DOHH2 (cell line): ENCODE measurements around the gene TRAF6.

Experiments
- H3F3A ChIP-seq: fragments of 200-600 bp; sonication (generic), shearing (Covaris generic); 2 replicates; pipeline ENCODE4 v1.6.0; 2016; ENCODE audit warnings: antibody characterized with exemption, mild to moderate bottlenecking; ENCODE audit not compliant: control insufficient read depth, insufficient read depth
- H3K27ac ChIP-seq: fragments of 200-600 bp; sonication (generic); 2 replicates; pipeline ENCODE4 v1.5.1; 2014; ENCODE audit warnings: low read depth, mild to moderate bottlenecking, low read length, moderate library complexity
- H3K27me3 ChIP-seq: fragments of 200-600 bp; sonication (generic); 2 replicates; pipeline ENCODE4 v1.6.1; 2014; ENCODE audit warnings: mild to moderate bottlenecking, low read length, mixed read lengths; ENCODE audit not compliant: control insufficient read depth
- H3K36me3 ChIP-seq: fragments of 200-600 bp; sonication (generic); 2 replicates; pipeline ENCODE4 v1.6.1; 2014; ENCODE audit warnings: mild to moderate bottlenecking, low read length, moderate library complexity, mixed read lengths; ENCODE audit not compliant: control insufficient read depth
- H3K4me1 ChIP-seq: fragments of 200-600 bp; sonication (generic); 2 replicates; pipeline ENCODE4 v1.6.1; 2014; ENCODE audit warnings: mild to moderate bottlenecking, low read length, mixed read lengths; ENCODE audit not compliant: control insufficient read depth
- H3K4me2 ChIP-seq: fragments of 200-600 bp; sonication (generic); 2 replicates; pipeline ENCODE4 v1.6.0; 2014; ENCODE audit warnings: mild to moderate bottlenecking, low read length, moderate library complexity
- H3K4me3 ChIP-seq: fragments of 200-600 bp; sonication (generic); 2 replicates; pipeline ENCODE4 v1.5.1; 2014; ENCODE audit warnings: mild to moderate bottlenecking, low read length, mixed read lengths
- H3K79me2 ChIP-seq: fragments of 200-600 bp; sonication (generic); 2 replicates; pipeline ENCODE4 v1.6.1; 2014; ENCODE audit warnings: mild to moderate bottlenecking, low read length, mixed read lengths; ENCODE audit not compliant: control insufficient read depth
- H3K9me2 ChIP-seq: fragments of 200-600 bp; sonication (generic); replicated peaks from 2 replicates; pipeline ENCODE4 v1.6.1; 2014; ENCODE audit warnings: mild to moderate bottlenecking, low read length, mixed read lengths; ENCODE audit not compliant: control insufficient read depth
- H3K9me3 ChIP-seq: fragments of 200-600 bp; sonication (generic); 2 replicates; pipeline ENCODE4 v1.6.1; 2014; ENCODE audit warnings: antibody characterized with exemption, low read length, mixed read lengths; ENCODE audit not compliant: control insufficient read depth, insufficient read depth
- H4K20me1 ChIP-seq: fragments of 200-600 bp; sonication (generic); 2 replicates; pipeline ENCODE4 v1.6.0; 2014; ENCODE audit warnings: low read depth, mild to moderate bottlenecking, antibody characterized with exemption, low read length, moderate library complexity; ENCODE audit not compliant: control insufficient read depth, insufficient read depth
- CTCF ChIP-seq: fragments of 200-600 bp; sonication (generic); IDR thresholded peaks from one replicate; pipeline ENCODE4 v1.5.1; 2014; ENCODE audit warnings: antibody characterized with exemption, mild to moderate bottlenecking, low read depth, low read length; ENCODE audit not compliant: poor library complexity, severe bottlenecking
- EZH2phosphoT487 ChIP-seq: fragments of 200-600 bp; sonication (generic); IDR thresholded peaks from 2 replicates; pipeline ENCODE4 v1.6.1; 2017; ENCODE audit warnings: borderline replicate concordance, mild to moderate bottlenecking, antibody characterized with exemption, low read length, moderate library complexity, mixed read lengths

The TRAF6 gene

GRCh38 chr11:36459046-36459445, 51.0 kb downstream of the TRAF6 start:
- Histone ChIP-seq H3F3A (no peaks in the 10 kb centered on the region), H3K79me2 (no peaks in the 10 kb centered on the region), H3K4me3 (no peak overlapping the region), H3K27ac (no peak overlapping the region), H4K20me1 (no peaks in the 10 kb centered on the region), H3K36me3 (no peaks in the 10 kb centered on the region), H3K9me3 (no peaks in the 10 kb centered on the region), H3K4me2 (no peak overlapping the region), H3K9me2 (no peaks in the 10 kb centered on the region), H3K4me1 (no peaks in the 10 kb centered on the region), H3K27me3 (no peaks in the 10 kb centered on the region)
- TF ChIP-seq EZH2phosphoT487 (no peak), CTCF (no peak)

GRCh38 chr11:36458129-36458915, 51.8 kb downstream of the TRAF6 start:
- no peaks in the 10 kb centered on the region for H3K4me1 ChIP-seq
- H3F3A ChIP-seq = no peaks in the 10 kb centered on the region
- no peak overlapping the region for H3K4me3 ChIP-seq
- TF ChIP-seq EZH2phosphoT487 (no peak), CTCF (no peak)
- H4K20me1 ChIP-seq = no peaks in the 10 kb centered on the region
- no peaks in the 10 kb centered on the region for H3K36me3 ChIP-seq
- no peaks in the 10 kb centered on the region for H3K9me2 ChIP-seq
- H3K79me2 ChIP-seq = no peaks in the 10 kb centered on the region
- no peaks in the 10 kb centered on the region for H3K27me3 ChIP-seq
- no peak overlapping the region for H3K27ac ChIP-seq
- H3K4me2 ChIP-seq = no peak overlapping the region
- H3K9me3 ChIP-seq = no peaks in the 10 kb centered on the region

GRCh38 chr11:36456156-36456555, 53.9 kb downstream of the TRAF6 start:
- no peaks in the 10 kb centered on the region for H3K9me3 ChIP-seq
- H3K4me2 ChIP-seq = no peak overlapping the region

More at GRCh38 chr11:36456156-36456555, 53.9 kb downstream of the TRAF6 start:
- H3K79me2 ChIP-seq = no peaks in the 10 kb centered on the region
- no peaks in the 10 kb centered on the region for H3K9me2 ChIP-seq
- H3K27ac ChIP-seq = no peak overlapping the region
- no peaks in the 10 kb centered on the region for H3K36me3 ChIP-seq
- H4K20me1 ChIP-seq = no peaks in the 10 kb centered on the region
- no peaks in the 10 kb centered on the region for H3K4me1 ChIP-seq
- H3K4me3 ChIP-seq = no peak overlapping the region
- TF ChIP-seq EZH2phosphoT487 = no peak
- TF ChIP-seq CTCF = no peak
- H3F3A ChIP-seq = no peaks in the 10 kb centered on the region
- no peaks in the 10 kb centered on the region for H3K27me3 ChIP-seq
